HEK293 (cell line): ENCODE data around the gene PTX4.

Experiments used
- CTCF ChIA-PET: fragments of 350-600 bp; formaldehyde crosslinking; extraction: SDS; loops from one replicate; lab custom pipeline; 2021; ENCODE audit warnings: antibody characterized with exemption; lab: Yijun Ruan, JAX
- POLR2A ChIA-PET: fragments of 300-600 bp; formaldehyde crosslinking; extraction: SDS; loops from one replicate; lab custom pipeline; 2020; ENCODE audit warnings: antibody characterized with exemption, inconsistent platforms; lab: Yijun Ruan, JAX
- H3K27ac ChIP-seq: fragments of 200-500 bp; sonication (Bioruptor generic); 2 replicates; pipeline ENCODE4 v1.5.1; 2014; ENCODE audit warnings: low read depth, low read length, control low read depth, inconsistent platforms; ENCODE audit errors: extremely low read depth
- H3K36me3 ChIP-seq, 2 experiments: fragments of 200-500 bp in 1 of 2; sonication (Bioruptor generic) in 1 of 2; 1 replicate in 1 of 2; 2 replicates in 1 of 2; pipeline ENCODE4 v1.5.1; 2014 to 2017; ENCODE audit warnings: inconsistent platforms in 2 of 2, low read length in 2 of 2; ENCODE audit not compliant: control insufficient read depth in 2 of 2, insufficient read depth in 1 of 2
- H3K4me1 ChIP-seq: fragments of 200-500 bp; sonication (Bioruptor generic); 2 replicates; pipeline ENCODE4 v1.5.1; 2014; ENCODE audit warnings: mild to moderate bottlenecking, low read length, inconsistent platforms; ENCODE audit not compliant: control insufficient read depth, insufficient read depth
- H3K4me3 ChIP-seq: 2 replicates; pipeline ENCODE4 v1.5.1; 2011; ENCODE audit warnings: low read depth, mild to moderate bottlenecking, control low read depth, low read length, moderate library complexity
- H3K9me3 ChIP-seq: fragments of 200-500 bp; sonication (Bioruptor generic); 2 replicates; pipeline ENCODE4 v1.5.1; 2014; ENCODE audit warnings: low read depth, low read length, inconsistent platforms; ENCODE audit not compliant: control insufficient read depth, insufficient read depth
- CTCF ChIP-seq: fragments of 450-650 bp; formaldehyde crosslinking; IDR thresholded peaks from 2 replicates; pipeline ENCODE4 v1.5.1; 2016; ENCODE audit warnings: missing biosample characterization, missing genetic modification characterization
- EGR2 ChIP-seq: fragments of 450-650 bp; formaldehyde crosslinking; IDR thresholded peaks from 2 replicates; pipeline ENCODE4 v1.5.1; 2016; ENCODE audit warnings: low read depth, missing biosample characterization, missing genetic modification characterization
- HOXC10 ChIP-seq: sonication (generic); formaldehyde crosslinking; IDR thresholded peaks from 2 replicates; pipeline ENCODE4 v1.8.1; 2023; ENCODE audit warnings: mild to moderate bottlenecking, missing genetic modification reagents
- HOXD13 ChIP-seq: sonication (generic); formaldehyde crosslinking; IDR thresholded peaks from 2 replicates; pipeline ENCODE4 v1.8.0; 2022; ENCODE audit warnings: missing genetic modification reagents, borderline replicate concordance
- IKZF3 ChIP-seq: fragments of 450-650 bp; IDR thresholded peaks from 2 replicates; pipeline ENCODE4 v1.5.0; 2018; ENCODE audit warnings: missing biosample characterization, mild to moderate bottlenecking, missing genetic modification characterization, moderate library complexity
- KLF1 ChIP-seq: fragments of 450-650 bp; formaldehyde crosslinking; IDR thresholded peaks from 2 replicates; pipeline ENCODE4 v1.5.1; 2016; ENCODE audit warnings: missing biosample characterization, missing genetic modification characterization
- PRDM10 ChIP-seq: fragments of 450-650 bp; formaldehyde crosslinking; IDR thresholded peaks from 2 replicates; pipeline ENCODE4 v1.5.1; 2016; ENCODE audit warnings: missing biosample characterization, missing genetic modification characterization
- PRDM4 ChIP-seq: fragments of 450-650 bp; formaldehyde crosslinking; IDR thresholded peaks from 2 replicates; pipeline ENCODE4 v1.5.1; 2017; ENCODE audit warnings: missing biosample characterization, missing genetic modification characterization
- SP3 ChIP-seq: fragments of 450-650 bp; formaldehyde crosslinking; IDR thresholded peaks from 2 replicates; pipeline ENCODE4 v1.5.1; 2016; ENCODE audit warnings: missing biosample characterization, missing genetic modification characterization
- ZBTB11 ChIP-seq: fragments of 450-650 bp; formaldehyde crosslinking; conservative IDR thresholded peaks from 2 replicates; pipeline ENCODE4 v1.5.1; 2016; ENCODE audit warnings: low read depth, missing biosample characterization, missing genetic modification characterization
- ZEB2 ChIP-seq: fragments of 450-650 bp; formaldehyde crosslinking; IDR thresholded peaks from 2 replicates; pipeline ENCODE4 v1.5.1; 2016; ENCODE audit warnings: missing biosample characterization, missing genetic modification characterization
- ZIC2 ChIP-seq: fragments of 450-650 bp; formaldehyde crosslinking; IDR thresholded peaks from 2 replicates; pipeline ENCODE4 v1.5.1; 2016; ENCODE audit warnings: missing biosample characterization, missing genetic modification characterization
- ZNF10 ChIP-seq: fragments of 450-650 bp; formaldehyde crosslinking; IDR thresholded peaks from 2 replicates; pipeline ENCODE4 v1.5.1; 2017; ENCODE audit warnings: missing biosample characterization, missing genetic modification characterization
- ZNF157 ChIP-seq: fragments of 450-650 bp; formaldehyde crosslinking; IDR thresholded peaks from 2 replicates; pipeline ENCODE4 v1.5.1; 2016; ENCODE audit warnings: missing biosample characterization, missing genetic modification characterization
- ZNF169 ChIP-seq: fragments of 450-650 bp; formaldehyde crosslinking; IDR thresholded peaks from 2 replicates; pipeline ENCODE4 v1.5.1; 2016; ENCODE audit warnings: missing biosample characterization, missing genetic modification characterization
- ZNF391 ChIP-seq: fragments of 450-650 bp; formaldehyde crosslinking; IDR thresholded peaks from 2 replicates; pipeline ENCODE4 v1.5.1; 2016; ENCODE audit warnings: low read depth, missing biosample characterization, missing genetic modification characterization, borderline replicate concordance
- ZNF585B ChIP-seq: fragments of 450-650 bp; formaldehyde crosslinking; IDR thresholded peaks from 2 replicates; pipeline ENCODE4 v1.5.1; 2016; ENCODE audit warnings: missing biosample characterization, missing genetic modification characterization
- ZNF626 ChIP-seq: fragments of 450-650 bp; sonication (Bioruptor Pico); formaldehyde crosslinking; IDR thresholded peaks from 2 replicates; pipeline ENCODE4 v1.5.1; 2018; ENCODE audit warnings: missing biosample characterization, missing genetic modification characterization, inconsistent platforms
- ZNF654 ChIP-seq: fragments of 450-650 bp; formaldehyde crosslinking; IDR thresholded peaks from 2 replicates; pipeline ENCODE4 v1.5.1; 2016; ENCODE audit warnings: low read depth, missing biosample characterization, missing genetic modification characterization
- ZNF76 ChIP-seq: fragments of 450-650 bp; formaldehyde crosslinking; IDR thresholded peaks from 2 replicates; pipeline ENCODE4; 2016; ENCODE audit warnings: low read depth, missing biosample characterization, missing genetic modification characterization, borderline replicate concordance
- ZSCAN23 ChIP-seq: fragments of 450-650 bp; formaldehyde crosslinking; IDR thresholded peaks from 2 replicates; pipeline ENCODE4 v1.5.1; 2016; ENCODE audit warnings: missing biosample characterization, missing genetic modification characterization
- ZSCAN4 ChIP-seq: fragments of 450-650 bp; formaldehyde crosslinking; IDR thresholded peaks from 2 replicates; pipeline ENCODE4 v1.5.1; 2017; ENCODE audit warnings: missing biosample characterization, missing genetic modification characterization

The PTX4 gene

GRCh38 chr16:1500465-1501150 lies 11.9 kb upstream of the PTX4 start:
- H3K27ac ChIP-seq: no peak overlapping the region
- peaks cover 16 to 88% of the 10 kb centered on the region in 2 experiments; a peak in 2 of 3 replicates for H3K36me3 ChIP-seq
- POLR2A ChIA-PET: interaction anchor here (0.6 kb wide), 1 partner anchor 133 kb away, joined by 4 read pairs; no protein-coding TSS in a partner anchor
- no peak overlapping the region for H3K4me3 ChIP-seq
- H3K4me1 ChIP-seq: no peaks in the 10 kb centered on the region
- TF ChIP-seq HOXC10: no peak
- no peak for TF ChIP-seq ZIC2
- TF ChIP-seq IKZF3 (tag by site-specific recombination): no peak
- TF ChIP-seq ZSCAN23 (tag by site-specific recombination): no peak
- TF ChIP-seq KLF1: no peak
- no peak for TF ChIP-seq ZNF169 (tag by site-specific recombination)
- TF ChIP-seq HOXD13 (CRISPR knock-in tag): no peak
- no peak for TF ChIP-seq CTCF (tag by site-specific recombination)
- no peak for TF ChIP-seq ZNF157 (tag by site-specific recombination)
- no peak for TF ChIP-seq ZNF626 (tag by site-specific recombination)
- no peak for TF ChIP-seq PRDM10 (tag by site-specific recombination)
- no peak for TF ChIP-seq EGR2
- CTCF ChIA-PET: no interaction called here
- no peaks in the 10 kb centered on the region for H3K9me3 ChIP-seq

GRCh38 chr16:1499756-1500464 lies 11.2 kb upstream of the PTX4 start:
- Histone ChIP-seq H3K36me3 (peaks cover 16 to 89% of the 10 kb centered on the region in 2 experiments; a peak in 2 of 3 replicates), H3K4me1 (no peaks in the 10 kb centered on the region), H3K9me3 (no peaks in the 10 kb centered on the region), H3K27ac (no peak overlapping the region), H3K4me3 (no peak overlapping the region)
- ChIA-PET POLR2A (no interaction called here), CTCF (no interaction called here)
- no peak for TF ChIP-seq ZSCAN4 (tag by site-specific recombination)
- TF ChIP-seq PRDM4: no peak
- no peak for TF ChIP-seq ZNF10 (tag by site-specific recombination)
- TF ChIP-seq ZBTB11 (tag by site-specific recombination): no peak
- TF ChIP-seq ZEB2 (tag by site-specific recombination): no peak
- TF ChIP-seq SP3: no peak
- no peak for TF ChIP-seq ZNF391 (tag by site-specific recombination)
- no peak for TF ChIP-seq ZNF76 (tag by site-specific recombination)
- no peak for TF ChIP-seq ZNF654
- no peak for TF ChIP-seq ZNF585B (tag by site-specific recombination)
